ENCODE results near the gene DNAH6.
"Not testable (repeated sequence)": the region's sequence is repeated elsewhere in the genome, so short reads cannot be mapped to it uniquely, and the experiment has no call there.

DNAH6 gene, protein sequence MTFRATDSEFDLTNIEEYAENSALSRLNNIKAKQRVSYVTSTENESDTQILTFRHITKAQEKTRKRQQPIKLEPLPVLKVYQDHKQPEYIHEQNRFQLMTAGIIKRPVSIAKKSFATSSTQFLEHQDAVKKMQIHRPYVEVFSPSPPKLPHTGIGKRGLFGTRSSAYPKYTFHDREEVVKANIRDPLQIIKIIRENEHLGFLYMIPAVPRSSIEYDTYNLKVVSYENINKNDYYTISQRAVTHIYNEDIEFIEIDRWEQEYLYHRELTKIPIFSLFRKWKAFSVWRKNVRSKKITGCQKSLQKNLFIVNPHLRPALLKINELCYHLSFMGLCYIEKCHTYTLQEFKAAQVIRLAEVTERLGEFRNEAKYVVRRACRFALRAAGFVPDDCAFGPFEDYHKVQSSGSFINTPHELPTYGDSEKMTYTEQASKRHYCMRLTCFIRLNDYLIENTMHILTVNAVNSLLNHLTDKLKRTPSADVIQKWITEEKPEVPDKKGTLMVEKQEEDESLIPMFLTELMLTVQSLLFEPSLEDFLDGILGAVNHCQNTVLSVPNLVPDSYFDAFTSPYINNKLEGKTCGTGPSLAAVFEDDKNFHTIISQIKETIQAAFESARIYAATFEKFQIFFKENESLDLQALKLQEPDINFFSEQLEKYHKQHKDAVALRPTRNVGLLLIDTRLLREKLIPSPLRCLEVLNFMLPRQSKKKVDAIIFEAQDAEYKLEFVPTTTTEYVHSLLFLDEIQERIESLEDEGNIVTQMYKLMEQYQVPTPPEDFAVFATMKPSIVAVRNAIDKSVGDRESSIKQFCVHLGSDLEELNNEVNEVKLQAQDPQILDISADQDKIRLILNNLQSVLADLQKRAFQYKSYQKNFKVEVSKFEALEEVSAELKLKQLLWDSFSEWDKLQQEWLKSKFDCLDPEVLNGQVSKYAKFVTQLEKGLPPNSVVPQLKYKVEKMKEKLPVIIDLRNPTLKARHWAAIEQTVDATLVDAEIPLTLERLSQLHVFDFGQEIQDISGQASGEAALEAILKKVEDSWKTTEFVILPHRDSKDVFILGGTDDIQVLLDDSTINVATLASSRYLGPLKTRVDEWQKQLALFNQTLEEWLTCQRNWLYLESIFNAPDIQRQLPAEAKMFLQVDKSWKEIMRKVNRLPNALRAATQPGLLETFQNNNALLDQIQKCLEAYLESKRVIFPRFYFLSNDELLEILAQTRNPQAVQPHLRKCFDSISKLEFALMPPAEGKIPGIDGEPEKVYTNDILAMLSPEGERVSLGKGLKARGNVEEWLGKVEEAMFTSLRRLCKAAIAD (N-terminal part only)

DNA sequence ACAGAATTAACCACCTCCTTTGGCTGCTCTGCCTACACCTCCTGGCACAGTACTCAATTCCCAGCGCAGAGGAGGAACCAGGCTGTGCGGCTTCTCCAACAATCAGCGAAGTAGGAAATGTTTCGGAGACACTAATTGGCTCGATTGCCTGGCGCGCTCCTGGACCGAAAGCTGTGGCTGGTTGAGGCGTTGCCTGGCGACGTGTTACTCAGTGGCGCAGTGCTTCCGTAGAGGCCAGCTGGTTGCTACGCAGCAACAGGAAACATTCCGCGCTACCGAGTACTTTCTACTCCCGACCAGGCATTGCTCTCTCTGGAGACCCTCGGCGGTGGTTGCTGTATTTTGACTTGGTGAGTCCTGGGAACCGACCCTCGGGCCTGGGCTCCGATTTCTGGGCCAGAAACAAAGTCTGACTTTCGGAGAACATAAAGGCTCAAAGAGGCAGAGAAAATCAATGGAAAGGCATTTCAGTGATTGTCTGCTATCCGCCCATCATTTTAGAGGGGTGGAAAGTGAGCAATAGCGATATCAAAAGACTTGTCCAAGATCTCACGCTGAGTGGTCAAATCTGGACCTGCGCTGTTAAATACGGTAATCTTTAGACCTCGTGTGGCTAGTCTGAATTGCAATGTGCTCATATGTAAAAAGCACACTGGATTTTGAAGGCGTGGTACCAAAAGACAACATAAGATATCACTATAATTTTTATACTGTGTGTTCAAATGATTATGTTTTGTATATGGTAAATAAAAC lies at the start of gene DNAH6:
Gene DNAH6 (plus strand): TSS at position 265 of the 753 bp plus-strand sequence. CDS start 1,329 bp downstream, outside the sequence.
- Mint-ChIP-seq H3K4me1 (peaks cover 14% of the 10 kb centered on the region), H3K9me3 (no peaks in the 10 kb centered on the region), H3K36me3 (ENCODE audit: insufficient read depth) (peaks cover 2% of the 10 kb centered on the region), H3K27ac (ENCODE audit: low read depth) (peak within 1 kb of the TSS; percentile 67), H3K4me3 (peak within 1 kb of the TSS; percentile 73), H3K27me3 (peaks cover 20% of the 10 kb centered on the region)
- peak; percentile 99 for ATAC-seq (replicated peaks; ENCODE audit: extremely low read depth, poor library complexity, severe bottlenecking)
- peak; percentile 67 to 85 for DNase-seq (ENCODE audit: low spot score in 2 of 2)

GRCh38 chr2:84467389-84467788 lies 48.9 kb upstream of the DNAH6 start:
- Mint-ChIP-seq H3K4me3 (no peak overlapping the region), H3K9me3 (no peaks in the 10 kb centered on the region), H3K36me3 (ENCODE audit: insufficient read depth) (no peaks in the 10 kb centered on the region), H3K4me1 (no peaks in the 10 kb centered on the region), H3K27me3 (no peaks in the 10 kb centered on the region), H3K27ac (ENCODE audit: low read depth) (no peak overlapping the region)
- ATAC-seq (replicated peaks; ENCODE audit: extremely low read depth, poor library complexity, severe bottlenecking) (no peak), DNase-seq (ENCODE audit: low spot score in 2 of 2) (no peak)

GRCh38 chr2:84472423-84472822 lies 43.9 kb upstream of the DNAH6 start:
- not testable (repeated sequence) for H3K4me3 Mint-ChIP-seq; H3K4me1 Mint-ChIP-seq; H3K27ac Mint-ChIP-seq (ENCODE audit: low read depth); H3K9me3 Mint-ChIP-seq; ATAC-seq (replicated peaks; ENCODE audit: extremely low read depth, poor library complexity, severe bottlenecking); H3K36me3 Mint-ChIP-seq (ENCODE audit: insufficient read depth); H3K27me3 Mint-ChIP-seq; DNase-seq (ENCODE audit: low spot score in 2 of 2)

DNA sequence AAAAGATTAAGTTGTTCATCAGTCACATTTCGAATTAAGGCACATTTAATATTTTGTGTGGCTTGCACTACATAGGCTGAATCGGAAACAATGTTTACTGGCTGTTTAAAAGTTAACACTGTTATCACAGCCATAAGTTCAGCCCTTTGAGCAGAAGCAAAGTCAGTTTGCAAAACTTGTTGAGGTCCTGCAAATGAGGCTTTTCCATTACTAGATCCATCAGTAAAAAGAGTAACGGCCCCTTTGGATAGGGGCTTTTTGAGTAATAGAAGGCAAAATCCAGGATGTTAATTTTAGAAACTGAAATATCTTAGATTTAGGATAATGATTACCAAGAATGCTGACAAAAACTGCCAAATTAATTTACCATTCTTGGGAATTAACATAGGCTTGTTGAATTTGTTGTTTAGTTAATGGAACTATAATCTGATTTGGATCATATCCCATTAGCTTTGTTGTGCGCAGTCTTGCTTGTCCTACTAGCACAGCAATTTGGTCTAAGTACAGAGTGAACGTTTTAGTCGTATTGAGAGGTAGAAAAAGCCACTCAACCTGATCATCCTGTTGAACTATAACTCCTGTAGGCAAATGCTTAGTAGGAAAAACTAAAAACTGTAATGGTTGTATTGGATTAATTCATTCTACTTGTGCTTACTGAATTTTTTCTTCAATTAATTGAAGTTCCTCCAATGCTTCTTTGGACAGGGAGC lies 43.3 kb upstream of the DNAH6 start:
- Mint-ChIP-seq H3K27ac (ENCODE audit: low read depth) (no peak overlapping the region), H3K9me3 (peaks cover 6% of the 10 kb centered on the region), H3K27me3 (no peaks in the 10 kb centered on the region), H3K36me3 (ENCODE audit: insufficient read depth) (no peaks in the 10 kb centered on the region), H3K4me3 (no peak overlapping the region), H3K4me1 (no peaks in the 10 kb centered on the region)
- no peak for ATAC-seq (replicated peaks; ENCODE audit: extremely low read depth, poor library complexity, severe bottlenecking)
- DNase-seq (ENCODE audit: low spot score in 2 of 2): no peak

DNA sequence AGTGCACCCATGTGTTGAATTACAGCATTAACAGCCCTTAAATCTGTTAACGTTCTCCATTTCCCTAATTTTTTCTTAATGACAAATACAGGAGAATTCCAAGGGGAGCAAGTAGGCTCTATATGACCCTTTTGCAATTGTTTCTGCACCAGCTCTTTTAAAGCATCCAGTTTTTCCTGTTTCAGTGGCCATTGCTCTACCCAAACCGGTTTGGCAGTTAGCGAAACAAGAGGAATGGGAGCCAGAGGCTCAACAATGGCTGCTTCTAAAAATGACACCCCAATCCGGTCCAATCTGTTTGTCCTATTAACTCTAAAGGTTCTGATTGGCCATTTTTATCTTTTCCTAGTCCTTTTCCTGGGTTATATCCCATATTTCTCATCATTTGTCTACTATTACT lies 42.1 kb upstream of the DNAH6 start:
- no peak for DNase-seq (ENCODE audit: low spot score in 2 of 2)
- ATAC-seq (replicated peaks; ENCODE audit: extremely low read depth, poor library complexity, severe bottlenecking): no peak
- no peak overlapping the region for H3K27ac Mint-ChIP-seq (ENCODE audit: low read depth)
- no peaks in the 10 kb centered on the region for H3K27me3 Mint-ChIP-seq
- H3K4me1 Mint-ChIP-seq: no peaks in the 10 kb centered on the region
- no peak overlapping the region for H3K4me3 Mint-ChIP-seq
- peaks cover 6% of the 10 kb centered on the region for H3K9me3 Mint-ChIP-seq
- no peaks in the 10 kb centered on the region for H3K36me3 Mint-ChIP-seq (ENCODE audit: insufficient read depth)

- H3K36me3 Mint-ChIP-seq (ENCODE audit: insufficient read depth): no peaks in the 10 kb centered on the region
- no peak for ATAC-seq (replicated peaks; ENCODE audit: extremely low read depth, poor library complexity, severe bottlenecking)
- peaks cover 6% of the 10 kb centered on the region for H3K9me3 Mint-ChIP-seq
- H3K4me3 Mint-ChIP-seq: no peak overlapping the region
- DNase-seq (ENCODE audit: low spot score in 2 of 2): no peak
- H3K27ac Mint-ChIP-seq (ENCODE audit: low read depth): no peak overlapping the region
- peaks cover 12% of the 10 kb centered on the region for H3K4me1 Mint-ChIP-seq
- H3K27me3 Mint-ChIP-seq: no peaks in the 10 kb centered on the region
These were observed 38.4 kb upstream of the DNAH6 start for GRCh38 chr2:84477886-84478285.

- peaks cover 12% of the 10 kb centered on the region for H3K4me1 Mint-ChIP-seq
These were observed 37.4 kb upstream of the DNAH6 start for GRCh38 chr2:84478867-84479266.

GRCh38 chr2:84481702-84482101 lies 34.6 kb upstream of the DNAH6 start:
- DNase-seq (ENCODE audit: low spot score in 2 of 2): no peak
- Mint-ChIP-seq H3K4me3 (no peak overlapping the region), H3K36me3 (ENCODE audit: insufficient read depth) (no peaks in the 10 kb centered on the region), H3K4me1 (peaks cover 12% of the 10 kb centered on the region), H3K27ac (ENCODE audit: low read depth) (peak overlapping the region; percentile 89), H3K27me3 (no peaks in the 10 kb centered on the region), H3K9me3 (peaks cover 2% of the 10 kb centered on the region)
- peak; percentile 77 for ATAC-seq (replicated peaks; ENCODE audit: extremely low read depth, poor library complexity, severe bottlenecking)

More at GRCh38 chr2:84478867-84479266, 37.4 kb upstream of the DNAH6 start:
- Mint-ChIP-seq H3K36me3 (ENCODE audit: insufficient read depth) (no peaks in the 10 kb centered on the region), H3K4me3 (no peak overlapping the region), H3K27ac (ENCODE audit: low read depth) (no peak overlapping the region), H3K9me3 (peaks cover 6% of the 10 kb centered on the region), H3K27me3 (no peaks in the 10 kb centered on the region)
- DNase-seq (ENCODE audit: low spot score in 2 of 2) (no peak), ATAC-seq (replicated peaks; ENCODE audit: extremely low read depth, poor library complexity, severe bottlenecking) (no peak)

DNA sequence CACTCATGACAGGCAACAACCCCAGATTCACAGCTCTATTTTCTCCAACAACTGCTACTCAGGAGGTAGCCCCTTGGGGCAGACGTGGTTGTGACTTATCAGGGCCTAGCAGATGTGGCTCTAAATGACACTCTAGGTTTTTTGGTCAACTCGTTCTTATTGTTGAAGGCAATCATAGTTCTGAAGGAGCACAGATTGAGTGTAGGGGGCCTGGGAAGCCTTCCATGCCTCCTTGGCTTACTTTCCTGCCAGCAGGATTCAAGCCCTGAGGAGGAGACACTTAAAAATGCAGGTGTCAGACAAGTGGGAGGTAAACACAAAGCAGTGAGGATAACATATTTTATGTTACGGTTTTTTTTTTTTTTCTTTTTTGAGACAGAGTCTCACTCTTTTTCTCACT lies 33.7 kb upstream of the DNAH6 start:
- Mint-ChIP-seq H3K36me3 (ENCODE audit: insufficient read depth) (no peaks in the 10 kb centered on the region), H3K9me3 (no peaks in the 10 kb centered on the region), H3K27ac (ENCODE audit: low read depth) (no peak overlapping the region), H3K4me3 (no peak overlapping the region), H3K4me1 (peaks cover 12% of the 10 kb centered on the region), H3K27me3 (no peaks in the 10 kb centered on the region)
- ATAC-seq (replicated peaks; ENCODE audit: extremely low read depth, poor library complexity, severe bottlenecking): no peak
- no peak for DNase-seq (ENCODE audit: low spot score in 2 of 2)

- no peaks in the 10 kb centered on the region for H3K9me3 Mint-ChIP-seq
- H3K27ac Mint-ChIP-seq (ENCODE audit: low read depth): no peak overlapping the region
- DNase-seq (ENCODE audit: low spot score in 2 of 2) (no peak), ATAC-seq (replicated peaks; ENCODE audit: extremely low read depth, poor library complexity, severe bottlenecking) (no peak)
- H3K4me3 Mint-ChIP-seq: no peak overlapping the region
- H3K27me3 Mint-ChIP-seq: no peaks in the 10 kb centered on the region
- no peaks in the 10 kb centered on the region for H3K36me3 Mint-ChIP-seq (ENCODE audit: insufficient read depth)
- peaks cover 12% of the 10 kb centered on the region for H3K4me1 Mint-ChIP-seq
These were observed 33.0 kb upstream of the DNAH6 start for GRCh38 chr2:84483320-84483719.

GRCh38 chr2:84486441-84487115 lies 29.7 kb upstream of the DNAH6 start:
- ATAC-seq (replicated peaks; ENCODE audit: extremely low read depth, poor library complexity, severe bottlenecking): no peak
- Mint-ChIP-seq H3K4me1 (peaks cover 6% of the 10 kb centered on the region), H3K4me3 (no peak overlapping the region), H3K27ac (ENCODE audit: low read depth) (no peak overlapping the region), H3K36me3 (ENCODE audit: insufficient read depth) (no peaks in the 10 kb centered on the region), H3K9me3 (no peaks in the 10 kb centered on the region), H3K27me3 (no peaks in the 10 kb centered on the region)
- no peak for DNase-seq (ENCODE audit: low spot score in 2 of 2)

Data from central memory CD8-positive, alpha-beta T cell (primary cell).